Stimulated activated CD8-positive, alpha-beta memory T cell treated with anti-CD3 and anti-CD28 coated beads, Interleukin-4, amount 100 ng/mL, for 1 hour (primary cell): ENCODE measurements around the gene ST3GAL2.
A peak's percentile ranks its signal among the peaks of the same experiment; 100 is the strongest.
"Not testable (repeated sequence)": the region's sequence is repeated elsewhere in the genome, so short reads cannot be mapped to it uniquely, and the experiment has no call there.

Experiments
- DNase-seq, 2 donors: peaks; one replicate each; pipeline ENCODE4 v3.0.0-alpha.2; 2020; ENCODE audit warnings: low read depth in 2 of 2, low spot score in 1 of 2

ST3GAL2 gene

DNA sequence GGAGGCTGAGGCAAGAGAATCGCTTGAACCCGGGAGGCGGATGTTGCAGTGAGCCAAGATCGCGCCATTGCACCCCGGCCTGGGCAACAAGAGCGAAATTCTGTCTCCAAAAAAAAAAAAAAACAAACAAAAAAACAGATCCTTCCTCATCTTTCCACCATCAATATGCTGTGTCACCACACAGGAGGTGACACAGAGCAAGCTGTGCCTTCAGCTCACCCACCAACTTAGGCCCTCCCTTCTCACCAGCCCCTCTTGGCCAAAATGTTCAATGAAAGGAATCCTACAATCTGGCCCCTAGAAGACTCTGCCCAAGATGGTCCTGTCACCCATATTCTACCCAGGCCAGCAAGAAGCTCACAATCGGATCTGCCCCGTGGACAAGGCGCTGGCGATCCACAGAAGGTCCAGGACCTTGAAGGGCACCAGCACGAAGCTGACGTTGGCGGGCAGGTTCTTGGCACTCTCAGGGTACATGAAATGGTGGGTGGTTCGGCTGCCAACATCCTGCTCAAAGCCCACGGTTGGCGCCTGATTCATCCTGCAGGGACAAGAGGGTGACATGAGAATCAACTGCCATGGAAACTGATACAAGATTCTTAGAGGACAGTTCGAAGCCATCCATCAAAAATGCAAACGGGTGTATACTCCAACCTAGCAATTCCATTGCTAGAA, 50.8 kb downstream of the ST3GAL2 start:
- no peak for DNase-seq

GRCh38 chr16:70386289-70386986, 52.5 kb downstream of the ST3GAL2 start:
- not testable (repeated sequence) for DNase-seq

DNA sequence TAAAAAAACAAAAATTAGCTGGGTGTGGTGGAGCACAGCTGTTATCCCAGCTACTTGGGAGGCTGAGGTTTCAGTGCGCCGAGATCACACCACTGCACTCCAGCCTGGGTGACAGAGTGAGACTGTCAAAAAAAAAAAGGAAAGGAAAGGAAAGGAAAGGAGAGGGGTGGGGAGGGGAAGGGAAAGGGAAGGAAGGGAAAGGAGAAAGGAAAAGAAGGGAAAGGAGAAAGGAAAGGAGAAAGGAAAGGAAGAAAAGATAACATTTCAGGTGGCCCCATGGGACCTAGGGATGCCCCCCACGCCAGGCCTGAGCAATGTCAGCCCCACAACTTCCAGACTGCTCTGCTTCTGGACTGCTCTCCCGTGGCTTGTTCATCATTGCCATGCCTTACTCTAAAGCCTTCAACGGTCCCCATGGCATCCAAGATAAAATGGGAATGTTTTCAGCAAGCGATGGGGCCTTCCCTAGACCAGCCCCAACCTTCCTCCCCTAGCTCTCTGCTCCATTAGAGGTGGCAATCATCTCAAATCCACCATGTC, 55.4 kb downstream of the ST3GAL2 start:
- no peak for DNase-seq

DNA sequence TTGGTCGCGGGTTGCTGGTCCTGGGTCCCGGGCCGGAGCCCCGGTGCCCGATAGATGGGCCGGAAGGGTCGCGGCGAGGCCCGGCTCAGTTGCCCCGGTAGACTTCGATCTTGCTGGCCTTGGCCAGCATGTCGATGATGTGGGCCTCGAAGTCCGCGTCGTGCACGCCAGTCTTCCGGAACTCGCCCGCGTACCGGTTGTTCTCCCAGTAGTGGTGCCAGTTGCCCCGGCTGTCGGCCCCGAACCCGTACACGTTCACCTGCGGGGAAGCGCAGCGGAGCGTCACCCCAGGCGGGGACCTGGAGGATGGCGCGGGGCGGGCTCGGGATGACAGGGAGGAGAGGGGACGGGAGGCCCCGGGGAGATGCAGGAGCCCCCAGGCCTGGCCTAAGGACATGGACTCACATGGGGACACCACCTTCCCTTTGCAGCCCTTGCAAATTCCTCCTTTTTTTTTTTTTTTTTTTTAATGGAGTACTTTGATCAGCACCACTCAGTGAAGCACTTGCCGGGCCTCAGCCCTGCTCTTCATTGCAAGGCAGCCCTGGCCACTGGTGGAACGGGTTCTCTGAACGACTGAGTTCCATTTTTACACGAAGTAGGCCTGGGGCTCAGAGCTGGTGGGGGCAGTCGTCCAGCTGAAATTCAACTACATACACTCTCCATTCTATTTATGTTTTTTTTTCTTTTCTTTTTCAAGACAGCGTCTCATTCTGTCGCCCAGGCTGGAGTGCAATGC, 57.1 kb downstream of the ST3GAL2 start:
- DNase-seq: no peak

DNA sequence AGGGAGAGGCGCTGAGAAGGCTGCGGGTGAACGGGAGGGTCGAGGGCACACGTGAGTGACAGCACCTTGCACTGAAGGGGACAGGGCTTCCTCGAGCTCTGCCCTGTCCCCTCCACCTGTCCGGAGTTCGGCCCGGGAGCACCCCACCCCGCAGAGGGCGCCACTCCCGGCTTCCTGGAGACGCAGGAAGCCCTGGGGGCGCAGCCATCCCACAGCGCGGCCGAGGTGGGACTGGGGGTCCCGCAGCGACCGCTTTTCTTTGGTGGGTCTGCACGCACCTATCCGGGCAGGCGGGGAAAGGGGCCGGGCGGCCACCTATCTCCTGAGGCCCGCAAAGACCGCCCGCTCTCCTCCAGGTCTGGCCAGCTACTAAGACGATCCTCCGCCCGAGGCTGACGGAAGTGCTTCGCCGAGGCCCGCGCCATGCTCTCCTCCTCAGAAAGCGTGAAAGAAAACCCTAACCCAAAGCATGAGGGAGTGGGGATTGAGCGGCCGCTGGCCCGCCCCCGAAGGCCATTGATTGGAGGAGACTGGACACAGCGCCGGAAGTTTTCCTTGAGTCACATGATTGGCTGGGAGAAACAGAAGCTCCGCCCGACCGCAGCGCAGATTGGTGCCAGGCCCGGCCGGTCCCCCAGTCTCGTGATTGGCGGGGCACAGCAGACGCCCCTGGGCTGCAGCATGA, 57.8 kb downstream of the ST3GAL2 start:
- DNase-seq: peak; percentile 86 to 92

- peak; percentile 42 for DNase-seq
Measured at GRCh38 chr16:70380248-70380918, 58.5 kb downstream of the ST3GAL2 start.

DNA sequence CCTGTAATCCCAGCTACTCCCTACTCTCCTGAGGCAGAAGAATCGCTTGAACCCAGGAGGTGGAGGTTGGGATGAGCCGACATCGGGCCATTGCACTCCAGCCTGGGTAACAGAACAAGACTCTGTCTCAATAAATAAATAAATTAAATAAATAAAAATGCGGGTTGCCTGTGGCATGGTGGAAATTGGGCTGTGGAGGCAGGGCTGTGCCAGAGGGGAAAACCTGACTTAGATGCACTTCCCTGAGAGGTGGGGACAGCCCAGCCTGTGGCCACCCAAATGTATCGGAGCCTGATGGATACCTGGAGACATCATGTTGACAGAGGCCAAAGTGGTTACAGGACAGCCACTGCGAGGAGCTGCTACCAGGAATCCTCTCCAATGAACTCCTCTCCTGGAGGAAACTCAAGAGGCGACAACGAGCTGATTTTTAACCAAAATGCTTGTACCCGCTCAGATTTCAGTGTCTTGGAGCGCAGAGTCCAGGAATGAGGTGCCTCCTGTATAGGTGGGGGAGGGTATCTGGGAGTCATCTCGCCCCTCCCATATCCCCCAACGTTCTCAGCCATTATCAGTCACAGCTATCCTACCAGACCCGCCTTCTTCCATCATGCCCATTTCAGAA, 59.9 kb downstream of the ST3GAL2 start:
- no peak for DNase-seq

DNA sequence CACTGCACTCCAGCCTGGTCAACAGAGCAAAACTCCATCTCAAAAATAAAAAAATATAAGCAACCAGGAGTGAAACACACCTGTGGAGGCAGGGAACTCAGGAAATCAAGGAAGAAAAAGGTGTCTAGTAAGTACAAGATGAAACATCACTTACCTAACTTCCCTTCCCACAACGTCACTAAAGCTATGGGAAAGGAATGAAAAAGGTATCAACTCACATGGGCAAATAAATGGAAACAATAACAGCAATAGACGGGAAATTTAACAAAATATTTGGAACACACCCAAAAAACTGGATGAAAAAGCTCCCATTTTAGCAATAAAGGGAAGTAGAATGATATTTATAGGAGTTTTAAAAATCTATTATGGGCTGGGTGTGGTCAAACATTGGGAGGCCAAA, 61.1 kb downstream of the ST3GAL2 start:
- no peak for DNase-seq

DNA sequence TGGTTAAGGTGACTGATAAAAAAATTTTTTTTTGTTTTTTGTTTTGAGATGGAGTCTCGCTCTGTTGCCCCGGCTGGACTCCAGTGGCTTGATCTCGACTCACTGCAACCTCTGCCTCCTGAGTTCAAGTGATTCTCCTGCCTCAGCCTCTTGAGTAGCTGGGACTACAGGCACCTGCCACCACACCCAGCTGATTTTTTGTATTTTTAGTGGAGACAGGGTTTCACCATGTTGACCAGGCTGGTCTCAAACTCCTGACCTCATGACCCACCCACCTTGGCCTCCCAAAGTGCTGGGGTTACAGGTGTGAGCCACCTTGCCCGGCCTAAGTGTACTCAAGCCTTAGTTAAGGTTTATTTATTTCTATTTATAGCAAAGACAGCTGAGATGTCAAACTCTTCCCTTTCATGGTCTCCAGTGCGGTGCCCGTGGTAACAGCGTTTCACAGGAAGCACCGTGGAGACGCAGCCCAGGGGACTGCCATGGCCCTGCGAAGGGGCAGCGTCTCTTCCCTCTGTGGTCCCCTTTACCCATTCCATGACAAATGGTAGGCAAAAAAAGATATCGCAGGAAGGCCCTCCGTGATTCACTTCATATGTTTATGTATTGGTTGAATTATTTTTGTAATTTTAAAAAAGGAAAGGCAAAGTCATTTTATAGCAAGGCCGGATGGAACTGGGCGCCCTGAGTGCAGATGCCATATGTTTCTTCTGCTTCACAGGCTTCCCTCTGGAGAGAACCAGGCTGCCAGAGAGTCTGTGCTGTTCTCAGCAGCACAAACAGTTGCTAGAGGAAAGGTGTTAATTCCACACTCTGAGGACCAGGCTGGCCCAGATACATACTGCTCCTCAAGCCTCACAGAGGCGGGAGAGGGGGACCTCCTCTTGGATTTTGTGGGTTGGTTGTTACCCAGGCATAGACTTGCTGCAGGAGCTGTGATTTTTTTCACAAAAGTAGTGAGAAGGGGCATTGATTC, 63.0 kb downstream of the ST3GAL2 start:
- DNase-seq: no peak

DNA sequence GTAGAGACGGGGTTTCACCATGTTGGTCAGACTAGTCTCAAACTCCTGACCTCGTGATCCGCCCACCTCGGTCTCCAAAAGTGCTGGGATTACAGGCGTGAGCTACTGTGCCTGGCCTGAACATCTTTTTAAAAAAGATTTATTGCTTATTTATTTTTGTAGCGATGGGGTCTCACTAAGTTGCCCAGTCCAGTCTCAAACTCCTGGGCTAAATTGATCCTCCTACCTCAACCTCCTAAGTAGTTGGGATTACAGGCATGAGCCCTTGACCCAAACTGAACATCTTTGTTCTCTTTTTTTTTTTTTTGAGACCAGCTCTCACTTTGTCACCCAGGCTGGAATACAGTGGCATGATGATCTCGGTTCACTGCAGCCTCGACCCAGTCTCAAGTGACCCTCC, 64.7 kb downstream of the ST3GAL2 start:
- DNase-seq: no peak

DNA sequence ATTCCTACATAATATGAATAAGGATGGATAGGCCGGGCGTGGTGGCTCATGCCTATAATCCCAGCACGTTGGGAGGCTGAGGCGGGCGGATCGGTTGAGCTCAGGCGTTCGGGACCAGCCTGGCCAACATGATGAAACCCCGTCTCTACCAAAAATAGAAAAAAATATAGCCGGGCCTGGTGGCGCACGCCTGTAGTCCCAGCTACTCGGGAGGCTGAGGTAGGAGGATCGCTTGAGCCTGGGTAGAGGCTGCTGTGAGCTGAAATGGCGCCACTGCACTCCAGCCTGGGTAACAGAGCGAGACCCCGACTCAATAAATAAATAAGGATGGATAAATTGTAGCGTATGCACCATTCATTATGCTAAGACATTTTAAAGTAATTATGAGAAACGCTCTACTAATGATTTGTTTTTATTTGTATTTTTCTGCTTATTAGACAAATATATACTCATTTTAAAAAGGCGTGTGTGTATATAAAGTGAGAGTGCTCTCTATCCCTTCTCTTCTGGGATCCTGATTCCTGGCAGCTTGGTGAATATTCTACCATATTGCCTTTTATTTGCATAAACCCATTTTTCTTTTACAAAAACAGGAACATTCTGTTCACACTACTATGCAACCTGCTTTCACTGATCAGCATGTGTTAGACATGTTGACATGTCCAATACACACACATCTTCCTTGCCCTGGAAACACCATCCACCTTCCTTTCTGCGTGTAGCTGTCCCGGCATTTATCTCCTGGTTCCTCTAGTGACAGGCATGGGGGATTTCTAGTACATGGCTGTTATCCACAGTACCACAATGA, 65.8 kb downstream of the ST3GAL2 start:
- no peak for DNase-seq

- no peak for DNase-seq
Measured at GRCh38 chr16:70370924-70371323, 68.0 kb downstream of the ST3GAL2 start.

GRCh38 chr16:70370145-70370544, 68.8 kb downstream of the ST3GAL2 start:
- DNase-seq: not testable (repeated sequence)

DNA sequence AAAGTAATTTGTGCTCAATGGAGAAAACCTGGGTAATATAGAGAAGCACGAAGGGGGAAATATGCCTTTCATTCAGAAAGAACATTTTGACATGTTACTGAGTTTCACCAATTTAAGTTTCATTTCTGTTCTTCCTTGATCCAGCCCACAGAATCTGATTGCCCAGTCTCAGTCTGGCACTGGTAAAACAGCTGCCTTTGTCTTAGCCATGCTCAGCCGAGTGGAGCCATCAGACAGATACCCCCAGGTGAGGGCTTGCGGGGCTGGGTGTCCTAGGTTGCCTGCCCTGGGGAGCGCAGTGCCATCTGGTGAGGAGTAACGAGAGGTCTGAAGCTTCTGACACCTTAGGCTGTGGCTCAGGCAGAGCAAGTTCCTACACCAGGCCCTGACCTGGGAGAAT, 74.5 kb downstream of the ST3GAL2 start:
- DNase-seq: no peak

DNA sequence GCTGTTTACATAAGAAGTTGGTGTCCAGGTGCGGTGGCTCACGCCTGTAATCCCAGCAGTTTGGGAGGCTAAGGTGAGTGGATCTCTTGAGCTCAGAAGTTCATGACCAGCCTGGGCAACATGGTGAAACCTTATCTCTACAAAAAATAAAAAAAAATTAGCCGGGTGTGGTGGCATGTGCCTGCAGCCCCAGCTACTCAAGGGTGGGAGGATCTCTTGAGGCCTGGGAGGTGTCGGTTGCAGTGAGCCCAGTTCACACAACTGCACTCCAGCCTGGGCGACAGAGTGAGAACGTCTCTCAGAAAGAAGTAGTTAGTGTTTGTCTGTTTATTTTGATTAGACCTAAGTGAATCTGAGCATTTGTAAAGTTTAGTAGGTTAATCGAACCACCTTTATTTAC, 79.3 kb downstream of the ST3GAL2 start:
- DNase-seq: no peak

GRCh38 chr16:70349783-70350182, 89.1 kb downstream of the ST3GAL2 start:
- no peak for DNase-seq

- no peak for DNase-seq
Measured at GRCh38 chr16:70348991-70349390, 89.9 kb downstream of the ST3GAL2 start.

- no peak for DNase-seq
Measured at GRCh38 chr16:70345840-70346239, 93.1 kb downstream of the ST3GAL2 start.
